Measurements from ENCODE around the gene SLC22A7. TPM values are rescaled to one million over a fixed set of nuclear protein-coding genes. Genes with fewer than 3 reads are reported as not detected.
A peak's percentile ranks its signal among the peaks of the same experiment; 100 is the strongest.

The SLC22A7 gene
- total and polyA plus RNA-seq, 2 experiments from 2014 or later, result 0.31 TPM; not detected in 1

DNA sequence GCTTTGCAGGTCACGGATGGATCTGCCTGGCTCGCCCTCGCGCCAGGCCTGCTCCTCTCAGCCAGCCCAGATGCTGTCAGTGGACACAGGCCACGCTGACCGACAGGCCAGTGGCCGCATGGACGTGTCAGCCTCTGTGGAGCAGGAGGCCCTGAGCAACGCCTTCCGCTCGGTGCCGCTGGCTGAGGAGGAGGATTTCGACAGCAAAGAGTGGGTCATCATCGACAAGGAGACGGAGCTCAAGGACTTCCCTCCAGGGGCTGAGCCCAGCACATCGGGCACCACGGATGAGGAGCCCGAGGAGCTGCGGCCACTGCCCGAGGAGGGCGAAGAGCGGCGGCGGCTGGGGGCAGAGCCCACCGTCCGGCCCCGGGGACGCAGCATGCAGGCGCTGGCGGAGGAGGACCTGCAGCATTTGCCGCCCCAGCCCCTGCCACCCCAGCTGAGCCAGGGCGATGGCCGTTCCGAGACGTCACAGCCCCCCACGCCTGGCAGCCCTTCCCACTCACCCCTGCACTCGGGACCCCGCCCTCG lies 35.2 kb upstream of the SLC22A7 start (continued):
- TF ChIP-seq, protein P1, sequence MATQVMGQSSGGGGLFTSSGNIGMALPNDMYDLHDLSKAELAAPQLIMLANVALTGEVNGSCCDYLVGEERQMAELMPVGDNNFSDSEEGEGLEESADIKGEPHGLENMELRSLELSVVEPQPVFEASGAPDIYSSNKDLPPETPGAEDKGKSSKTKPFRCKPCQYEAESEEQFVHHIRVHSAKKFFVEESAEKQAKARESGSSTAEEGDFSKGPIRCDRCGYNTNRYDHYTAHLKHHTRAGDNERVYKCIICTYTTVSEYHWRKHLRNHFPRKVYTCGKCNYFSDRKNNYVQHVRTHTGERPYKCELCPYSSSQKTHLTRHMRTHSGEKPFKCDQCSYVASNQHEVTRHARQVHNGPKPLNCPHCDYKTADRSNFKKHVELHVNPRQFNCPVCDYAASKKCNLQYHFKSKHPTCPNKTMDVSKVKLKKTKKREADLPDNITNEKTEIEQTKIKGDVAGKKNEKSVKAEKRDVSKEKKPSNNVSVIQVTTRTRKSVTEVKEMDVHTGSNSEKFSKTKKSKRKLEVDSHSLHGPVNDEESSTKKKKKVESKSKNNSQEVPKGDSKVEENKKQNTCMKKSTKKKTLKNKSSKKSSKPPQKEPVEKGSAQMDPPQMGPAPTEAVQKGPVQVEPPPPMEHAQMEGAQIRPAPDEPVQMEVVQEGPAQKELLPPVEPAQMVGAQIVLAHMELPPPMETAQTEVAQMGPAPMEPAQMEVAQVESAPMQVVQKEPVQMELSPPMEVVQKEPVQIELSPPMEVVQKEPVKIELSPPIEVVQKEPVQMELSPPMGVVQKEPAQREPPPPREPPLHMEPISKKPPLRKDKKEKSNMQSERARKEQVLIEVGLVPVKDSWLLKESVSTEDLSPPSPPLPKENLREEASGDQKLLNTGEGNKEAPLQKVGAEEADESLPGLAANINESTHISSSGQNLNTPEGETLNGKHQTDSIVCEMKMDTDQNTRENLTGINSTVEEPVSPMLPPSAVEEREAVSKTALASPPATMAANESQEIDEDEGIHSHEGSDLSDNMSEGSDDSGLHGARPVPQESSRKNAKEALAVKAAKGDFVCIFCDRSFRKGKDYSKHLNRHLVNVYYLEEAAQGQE (IDR thresholded peaks at IDR 0.05; ENCODE audit: unreplicated experiment), result no peak
- TF ChIP-seq ZNF114 (CRISPR knock-in tag; IDR thresholded peaks at IDR 0.05) (no peak), EZH2 (IDR thresholded peaks at IDR 0.05; ENCODE audit: low read depth, unreplicated experiment) (no peak), JUNB (IDR thresholded peaks at IDR 0.05; ENCODE audit: unreplicated experiment) (no peak), NANOG (IDR thresholded peaks at IDR 0.05; ENCODE audit: borderline replicate concordance) (no peak)

DNA sequence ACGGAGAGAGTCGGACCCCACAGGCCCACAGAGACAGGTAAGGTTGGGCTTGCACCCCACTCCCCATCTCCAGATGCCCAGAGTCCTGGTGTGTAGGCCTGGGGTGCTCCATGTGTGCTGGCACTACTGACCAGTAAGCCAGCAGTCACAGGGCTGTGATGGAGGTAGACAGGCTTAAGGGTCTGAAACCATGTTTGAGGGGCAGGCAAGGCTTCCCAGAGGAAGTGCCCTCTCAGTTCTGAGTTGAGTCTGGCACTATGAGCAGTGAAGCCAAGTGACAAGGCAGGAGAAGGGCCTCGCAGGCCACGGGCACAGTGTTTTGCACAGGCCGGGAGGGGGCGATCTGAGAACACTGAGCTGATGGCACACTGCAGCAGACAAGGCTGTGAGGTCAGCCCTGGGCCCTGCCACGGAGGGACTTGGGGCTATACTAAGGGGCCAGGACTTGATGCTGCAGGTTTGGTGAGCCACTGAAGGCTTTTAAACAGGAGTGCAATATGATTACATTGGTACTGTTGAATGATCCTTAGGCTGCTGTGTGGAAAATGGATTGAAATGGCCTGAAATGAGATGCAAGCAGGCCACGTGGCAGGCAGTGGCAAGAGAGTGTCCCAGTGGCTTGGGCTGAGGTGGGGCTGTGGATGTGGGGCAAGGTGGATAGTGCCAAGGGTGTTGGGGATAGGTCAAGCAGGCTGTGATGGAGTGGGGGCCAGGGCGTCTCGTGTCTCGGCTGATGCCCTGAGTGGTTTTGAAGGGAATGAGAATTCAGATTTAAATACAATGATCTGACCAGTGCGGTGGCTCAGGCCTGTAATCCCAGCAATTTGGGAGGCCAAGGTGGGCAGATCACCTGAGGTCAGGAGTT lies 34.5 kb upstream of the SLC22A7 start:
- Mint-ChIP-seq H3K4me3 (no peak overlapping the region), H3K9me3 (no peaks in the 10 kb centered on the region; the same call in 2 of the 3 replicates), H3K27ac (no peak overlapping the region), H3K36me3 (ENCODE audit: low read depth) (no peaks in the 10 kb centered on the region), H3K4me1 (peaks cover 18% of the 10 kb centered on the region), H3K27me3 (ENCODE audit: insufficient read depth, low read depth, poor library complexity) (peaks cover 26% of the 10 kb centered on the region)
- Histone ChIP-seq H3K27ac (ENCODE audit: low read depth) (no peak overlapping the region), H3K27me3 (ENCODE audit: insufficient read depth) (peaks cover 9% of the 10 kb centered on the region), H3K4me2 (no peak overlapping the region), H3K79me2 (replicated peaks; ENCODE audit: insufficient read depth) (no peaks in the 10 kb centered on the region), H3F3A (replicated peaks; ENCODE audit: low read depth) (no peaks in the 10 kb centered on the region), H4K20me1 (replicated peaks; ENCODE audit: insufficient read depth) (no peaks in the 10 kb centered on the region), H3K4me1 (ENCODE audit: insufficient read depth) (peaks cover 11% of the 10 kb centered on the region), H3K36me3 (ENCODE audit: insufficient read depth) (no peaks in the 10 kb centered on the region), H3K4me3 (no peak overlapping the region), H3K9me2 (ENCODE audit: insufficient read depth) (no peaks in the 10 kb centered on the region), H2AFZ (0 out of 2 replicates have a peak overlapping the region, but pooled peaks have one; percentile 28)
- DNase-seq (ENCODE audit: low spot score) (peak; percentile 91), ATAC-seq (peak; percentile 92)
- TF ChIP-seq, protein P2, sequence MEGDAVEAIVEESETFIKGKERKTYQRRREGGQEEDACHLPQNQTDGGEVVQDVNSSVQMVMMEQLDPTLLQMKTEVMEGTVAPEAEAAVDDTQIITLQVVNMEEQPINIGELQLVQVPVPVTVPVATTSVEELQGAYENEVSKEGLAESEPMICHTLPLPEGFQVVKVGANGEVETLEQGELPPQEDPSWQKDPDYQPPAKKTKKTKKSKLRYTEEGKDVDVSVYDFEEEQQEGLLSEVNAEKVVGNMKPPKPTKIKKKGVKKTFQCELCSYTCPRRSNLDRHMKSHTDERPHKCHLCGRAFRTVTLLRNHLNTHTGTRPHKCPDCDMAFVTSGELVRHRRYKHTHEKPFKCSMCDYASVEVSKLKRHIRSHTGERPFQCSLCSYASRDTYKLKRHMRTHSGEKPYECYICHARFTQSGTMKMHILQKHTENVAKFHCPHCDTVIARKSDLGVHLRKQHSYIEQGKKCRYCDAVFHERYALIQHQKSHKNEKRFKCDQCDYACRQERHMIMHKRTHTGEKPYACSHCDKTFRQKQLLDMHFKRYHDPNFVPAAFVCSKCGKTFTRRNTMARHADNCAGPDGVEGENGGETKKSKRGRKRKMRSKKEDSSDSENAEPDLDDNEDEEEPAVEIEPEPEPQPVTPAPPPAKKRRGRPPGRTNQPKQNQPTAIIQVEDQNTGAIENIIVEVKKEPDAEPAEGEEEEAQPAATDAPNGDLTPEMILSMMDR (conservative IDR thresholded peaks at IDR 0.05; ENCODE audit: low read depth in 2 of 2), result peak; percentile 72 to 98
- TF ChIP-seq ZNF331 (CRISPR knock-in tag; IDR thresholded peaks at IDR 0.05; ENCODE audit: low read depth), result no peak
